ENCODE data around the gene NECAB2. TPM values are rescaled to one million over a fixed set of nuclear protein-coding genes. Genes with fewer than 3 reads are reported as not detected.

The NECAB2 gene
- total and polyA plus RNA-seq, 2 experiments from 2014 or later = 1.6 to 5.1 TPM

- H3K27ac Mint-ChIP-seq = no peak overlapping the region
- TF ChIP-seq EZH2phosphoT487 (IDR thresholded peaks at IDR 0.05; ENCODE audit: unreplicated experiment) = no peak
Measured at GRCh38 chr16:83946154-83946780, 21.8 kb upstream of the NECAB2 start.

GRCh38 chr16:83946781-83947566 lies 21.1 kb upstream of the NECAB2 start:
- Histone ChIP-seq H3K27me3 (ENCODE audit: insufficient read depth) (no peaks in the 10 kb centered on the region), H3K4me2 (no peak overlapping the region), H4K20me1 (replicated peaks; ENCODE audit: insufficient read depth) (no peaks in the 10 kb centered on the region; the same call in 1 of the 2 replicates), H2AFZ (no peak overlapping the region), H3F3A (replicated peaks; ENCODE audit: low read depth) (peaks cover 13% of the 10 kb centered on the region; the same call in 1 of the 2 replicates), H3K4me1 (ENCODE audit: insufficient read depth) (no peaks in the 10 kb centered on the region), H3K79me2 (replicated peaks; ENCODE audit: insufficient read depth) (no peaks in the 10 kb centered on the region), H3K9me2 (ENCODE audit: insufficient read depth) (no peaks in the 10 kb centered on the region), H3K36me3 (ENCODE audit: insufficient read depth) (no peaks in the 10 kb centered on the region), H3K4me3 (no peak overlapping the region), H3K27ac (ENCODE audit: low read depth) (no peak overlapping the region)
- H3K4me3 Mint-ChIP-seq = no peak overlapping the region
- peaks cover 24% of the 10 kb centered on the region for H3K27me3 Mint-ChIP-seq (ENCODE audit: insufficient read depth, low read depth, poor library complexity)
- H3K9me3 Mint-ChIP-seq = peaks cover 17% of the 10 kb centered on the region
- peaks cover 9% of the 10 kb centered on the region; the same call in 2 of the 3 replicates for H3K36me3 Mint-ChIP-seq (ENCODE audit: low read depth)
- no peak overlapping the region for H3K27ac Mint-ChIP-seq
- DNase-seq (ENCODE audit: low spot score) = no peak
- no peak for ATAC-seq
- no peaks in the 10 kb centered on the region for H3K4me1 Mint-ChIP-seq
- TF ChIP-seq, protein P1, sequence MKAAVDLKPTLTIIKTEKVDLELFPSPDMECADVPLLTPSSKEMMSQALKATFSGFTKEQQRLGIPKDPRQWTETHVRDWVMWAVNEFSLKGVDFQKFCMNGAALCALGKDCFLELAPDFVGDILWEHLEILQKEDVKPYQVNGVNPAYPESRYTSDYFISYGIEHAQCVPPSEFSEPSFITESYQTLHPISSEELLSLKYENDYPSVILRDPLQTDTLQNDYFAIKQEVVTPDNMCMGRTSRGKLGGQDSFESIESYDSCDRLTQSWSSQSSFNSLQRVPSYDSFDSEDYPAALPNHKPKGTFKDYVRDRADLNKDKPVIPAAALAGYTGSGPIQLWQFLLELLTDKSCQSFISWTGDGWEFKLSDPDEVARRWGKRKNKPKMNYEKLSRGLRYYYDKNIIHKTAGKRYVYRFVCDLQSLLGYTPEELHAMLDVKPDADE (IDR thresholded peaks at IDR 0.05) = no peak
- TF ChIP-seq, protein P2, sequence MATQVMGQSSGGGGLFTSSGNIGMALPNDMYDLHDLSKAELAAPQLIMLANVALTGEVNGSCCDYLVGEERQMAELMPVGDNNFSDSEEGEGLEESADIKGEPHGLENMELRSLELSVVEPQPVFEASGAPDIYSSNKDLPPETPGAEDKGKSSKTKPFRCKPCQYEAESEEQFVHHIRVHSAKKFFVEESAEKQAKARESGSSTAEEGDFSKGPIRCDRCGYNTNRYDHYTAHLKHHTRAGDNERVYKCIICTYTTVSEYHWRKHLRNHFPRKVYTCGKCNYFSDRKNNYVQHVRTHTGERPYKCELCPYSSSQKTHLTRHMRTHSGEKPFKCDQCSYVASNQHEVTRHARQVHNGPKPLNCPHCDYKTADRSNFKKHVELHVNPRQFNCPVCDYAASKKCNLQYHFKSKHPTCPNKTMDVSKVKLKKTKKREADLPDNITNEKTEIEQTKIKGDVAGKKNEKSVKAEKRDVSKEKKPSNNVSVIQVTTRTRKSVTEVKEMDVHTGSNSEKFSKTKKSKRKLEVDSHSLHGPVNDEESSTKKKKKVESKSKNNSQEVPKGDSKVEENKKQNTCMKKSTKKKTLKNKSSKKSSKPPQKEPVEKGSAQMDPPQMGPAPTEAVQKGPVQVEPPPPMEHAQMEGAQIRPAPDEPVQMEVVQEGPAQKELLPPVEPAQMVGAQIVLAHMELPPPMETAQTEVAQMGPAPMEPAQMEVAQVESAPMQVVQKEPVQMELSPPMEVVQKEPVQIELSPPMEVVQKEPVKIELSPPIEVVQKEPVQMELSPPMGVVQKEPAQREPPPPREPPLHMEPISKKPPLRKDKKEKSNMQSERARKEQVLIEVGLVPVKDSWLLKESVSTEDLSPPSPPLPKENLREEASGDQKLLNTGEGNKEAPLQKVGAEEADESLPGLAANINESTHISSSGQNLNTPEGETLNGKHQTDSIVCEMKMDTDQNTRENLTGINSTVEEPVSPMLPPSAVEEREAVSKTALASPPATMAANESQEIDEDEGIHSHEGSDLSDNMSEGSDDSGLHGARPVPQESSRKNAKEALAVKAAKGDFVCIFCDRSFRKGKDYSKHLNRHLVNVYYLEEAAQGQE (IDR thresholded peaks at IDR 0.05; ENCODE audit: unreplicated experiment) = no peak
- TF ChIP-seq CREB1 (CRISPR knock-in tag; IDR thresholded peaks at IDR 0.05; ENCODE audit: low read depth) = no peak
- no peak for TF ChIP-seq ZNF114 (CRISPR knock-in tag; IDR thresholded peaks at IDR 0.05)
- no peak for TF ChIP-seq ZNF462 (CRISPR knock-in tag; IDR thresholded peaks at IDR 0.05)
- TF ChIP-seq EZH2 (IDR thresholded peaks at IDR 0.05; ENCODE audit: low read depth, unreplicated experiment) = no peak

More at GRCh38 chr16:83946154-83946780, 21.8 kb upstream of the NECAB2 start:
- Mint-ChIP-seq H3K4me1 (no peaks in the 10 kb centered on the region), H3K27me3 (ENCODE audit: insufficient read depth, low read depth, poor library complexity) (peaks cover 22% of the 10 kb centered on the region), H3K4me3 (no peak overlapping the region), H3K36me3 (ENCODE audit: low read depth) (peaks cover 8% of the 10 kb centered on the region; the same call in 2 of the 3 replicates), H3K9me3 (peaks cover 14% of the 10 kb centered on the region)
- ATAC-seq (no peak), DNase-seq (ENCODE audit: low spot score) (no peak)
- Histone ChIP-seq H3K9me2 (ENCODE audit: insufficient read depth) (no peaks in the 10 kb centered on the region), H3K36me3 (ENCODE audit: insufficient read depth) (no peaks in the 10 kb centered on the region), H3F3A (replicated peaks; ENCODE audit: low read depth) (peaks cover 13% of the 10 kb centered on the region; the same call in 1 of the 2 replicates), H3K27me3 (ENCODE audit: insufficient read depth) (no peaks in the 10 kb centered on the region), H3K4me2 (no peak overlapping the region), H3K4me3 (no peak overlapping the region), H3K27ac (ENCODE audit: low read depth) (no peak overlapping the region), H4K20me1 (replicated peaks; ENCODE audit: insufficient read depth) (no peaks in the 10 kb centered on the region; the same call in 1 of the 2 replicates), H3K4me1 (ENCODE audit: insufficient read depth) (no peaks in the 10 kb centered on the region), H3K79me2 (replicated peaks; ENCODE audit: insufficient read depth) (no peaks in the 10 kb centered on the region), H2AFZ (no peak overlapping the region)

All from GM23338 (cell line).